CD1c-positive myeloid dendritic cell (primary cell): ENCODE measurements around the gene CHAF1A.

ENCODE experiments used
- DNase-seq: peaks from one replicate; pipeline ENCODE4 v3.0.0-alpha.2; 2016; ENCODE audit errors: extremely low spot score

The CHAF1A gene, protein sequence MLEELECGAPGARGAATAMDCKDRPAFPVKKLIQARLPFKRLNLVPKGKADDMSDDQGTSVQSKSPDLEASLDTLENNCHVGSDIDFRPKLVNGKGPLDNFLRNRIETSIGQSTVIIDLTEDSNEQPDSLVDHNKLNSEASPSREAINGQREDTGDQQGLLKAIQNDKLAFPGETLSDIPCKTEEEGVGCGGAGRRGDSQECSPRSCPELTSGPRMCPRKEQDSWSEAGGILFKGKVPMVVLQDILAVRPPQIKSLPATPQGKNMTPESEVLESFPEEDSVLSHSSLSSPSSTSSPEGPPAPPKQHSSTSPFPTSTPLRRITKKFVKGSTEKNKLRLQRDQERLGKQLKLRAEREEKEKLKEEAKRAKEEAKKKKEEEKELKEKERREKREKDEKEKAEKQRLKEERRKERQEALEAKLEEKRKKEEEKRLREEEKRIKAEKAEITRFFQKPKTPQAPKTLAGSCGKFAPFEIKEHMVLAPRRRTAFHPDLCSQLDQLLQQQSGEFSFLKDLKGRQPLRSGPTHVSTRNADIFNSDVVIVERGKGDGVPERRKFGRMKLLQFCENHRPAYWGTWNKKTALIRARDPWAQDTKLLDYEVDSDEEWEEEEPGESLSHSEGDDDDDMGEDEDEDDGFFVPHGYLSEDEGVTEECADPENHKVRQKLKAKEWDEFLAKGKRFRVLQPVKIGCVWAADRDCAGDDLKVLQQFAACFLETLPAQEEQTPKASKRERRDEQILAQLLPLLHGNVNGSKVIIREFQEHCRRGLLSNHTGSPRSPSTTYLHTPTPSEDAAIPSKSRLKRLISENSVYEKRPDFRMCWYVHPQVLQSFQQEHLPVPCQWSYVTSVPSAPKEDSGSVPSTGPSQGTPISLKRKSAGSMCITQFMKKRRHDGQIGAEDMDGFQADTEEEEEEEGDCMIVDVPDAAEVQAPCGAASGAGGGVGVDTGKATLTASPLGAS

DNA sequence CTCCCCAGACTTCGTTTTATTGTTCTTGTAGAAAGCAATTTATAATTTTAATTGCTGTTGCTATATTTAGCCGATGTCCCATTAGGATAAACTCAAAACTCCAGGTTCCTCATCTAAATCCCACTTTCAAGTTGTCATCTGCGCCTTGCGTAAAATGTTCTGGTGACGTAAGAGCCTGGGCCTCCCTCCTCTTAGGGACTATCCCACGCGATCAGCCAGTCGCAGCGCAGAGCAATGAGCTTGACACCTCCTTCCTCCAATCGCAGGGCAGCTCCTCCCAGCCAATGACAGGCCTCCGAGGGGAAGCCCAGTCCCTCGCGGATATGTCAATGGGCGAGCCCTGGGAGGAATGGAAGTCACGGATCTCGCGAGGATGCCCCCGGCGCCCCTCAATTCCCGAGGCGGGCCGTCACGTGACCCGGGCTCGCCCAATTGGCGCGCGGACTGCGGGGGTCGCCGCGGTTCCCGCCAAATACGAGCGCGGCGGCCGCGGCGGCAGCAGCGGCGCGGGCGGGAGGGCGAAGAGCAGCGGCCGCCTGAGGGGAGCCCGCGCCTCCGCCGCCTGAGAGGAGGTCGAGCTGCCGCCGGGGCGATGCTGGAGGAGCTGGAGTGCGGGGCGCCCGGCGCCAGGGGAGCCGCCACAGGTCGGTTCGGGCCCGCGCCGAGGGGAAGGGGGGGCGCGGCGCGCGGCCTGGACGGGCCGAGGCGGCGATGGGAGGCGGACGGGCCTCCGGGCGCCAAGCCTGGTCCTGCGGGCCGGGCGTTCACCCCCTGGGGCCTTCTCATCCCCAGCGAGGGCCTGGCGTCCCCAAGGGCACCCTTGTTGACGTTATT lies at the start of gene CHAF1A:
TSS of gene CHAF1A (plus strand) at position 470 of the 834 bp plus-strand sequence. CDS start at position 593, 123 bp downstream.
- DNase-seq, result peak; percentile 100

DNA sequence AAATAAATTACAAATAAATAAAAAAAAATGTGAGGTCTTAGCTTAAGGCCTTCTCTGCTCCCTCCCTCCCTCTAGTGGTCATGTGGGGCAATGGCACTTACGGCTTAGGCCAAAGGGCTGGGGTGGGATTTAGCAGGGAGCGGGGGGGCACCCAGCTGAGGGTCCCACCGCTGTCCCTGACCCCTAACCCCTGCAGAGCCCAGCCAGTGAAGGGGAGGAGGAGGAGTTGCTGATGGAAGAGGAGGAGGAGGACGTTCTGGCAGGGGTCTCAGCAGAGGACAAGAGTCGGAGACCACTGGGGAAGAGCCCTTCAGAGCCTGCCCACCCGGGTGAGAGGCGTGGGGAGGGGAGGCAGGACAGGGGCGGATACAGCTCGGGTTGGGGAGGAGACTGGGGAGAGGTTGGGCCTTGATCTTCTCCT lies 49.7 kb upstream of the CHAF1A start:
- peak; percentile 67 for DNase-seq

DNA sequence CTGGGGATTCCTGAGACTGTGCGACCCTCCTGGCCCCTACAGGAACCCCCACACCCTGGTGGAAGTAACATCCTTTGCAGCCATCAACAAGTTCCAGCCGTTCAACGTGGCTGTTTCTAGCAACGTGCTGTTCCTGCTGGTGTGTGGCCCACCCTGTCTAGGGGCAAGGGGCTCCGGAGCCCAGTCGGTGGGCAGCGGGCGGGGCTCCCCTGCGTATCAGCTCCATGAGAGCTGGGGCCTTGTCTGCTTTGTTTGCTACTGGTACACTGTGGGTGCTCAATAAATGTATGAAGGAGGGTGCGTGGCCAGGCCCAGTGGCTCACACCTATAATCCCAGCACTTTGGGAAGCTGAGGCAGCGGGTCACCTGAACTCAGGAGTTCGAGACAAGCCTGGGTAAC lies 48.2 kb upstream of the CHAF1A start:
- DNase-seq, result no peak

DNA sequence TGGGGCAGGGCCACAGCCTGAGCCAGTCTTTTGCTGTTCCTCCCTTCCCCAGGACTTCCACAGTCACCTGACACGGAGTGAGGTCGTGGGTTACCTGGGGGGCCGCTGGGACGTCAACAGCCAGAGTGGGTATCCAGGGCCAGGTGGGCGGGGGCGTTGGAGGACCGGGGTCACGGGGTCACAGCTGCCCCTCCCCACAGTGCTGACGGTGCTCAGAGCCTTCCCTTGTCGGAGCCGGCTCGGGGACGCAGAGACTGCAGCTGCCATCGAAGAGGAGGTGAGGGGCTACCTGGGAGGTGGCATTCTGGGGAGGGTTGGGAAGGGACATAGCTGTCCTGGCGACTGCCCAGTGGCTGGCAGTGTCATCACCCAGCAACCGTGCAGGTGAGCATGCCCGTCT lies 47.5 kb upstream of the CHAF1A start:
- DNase-seq, result no peak

DNA sequence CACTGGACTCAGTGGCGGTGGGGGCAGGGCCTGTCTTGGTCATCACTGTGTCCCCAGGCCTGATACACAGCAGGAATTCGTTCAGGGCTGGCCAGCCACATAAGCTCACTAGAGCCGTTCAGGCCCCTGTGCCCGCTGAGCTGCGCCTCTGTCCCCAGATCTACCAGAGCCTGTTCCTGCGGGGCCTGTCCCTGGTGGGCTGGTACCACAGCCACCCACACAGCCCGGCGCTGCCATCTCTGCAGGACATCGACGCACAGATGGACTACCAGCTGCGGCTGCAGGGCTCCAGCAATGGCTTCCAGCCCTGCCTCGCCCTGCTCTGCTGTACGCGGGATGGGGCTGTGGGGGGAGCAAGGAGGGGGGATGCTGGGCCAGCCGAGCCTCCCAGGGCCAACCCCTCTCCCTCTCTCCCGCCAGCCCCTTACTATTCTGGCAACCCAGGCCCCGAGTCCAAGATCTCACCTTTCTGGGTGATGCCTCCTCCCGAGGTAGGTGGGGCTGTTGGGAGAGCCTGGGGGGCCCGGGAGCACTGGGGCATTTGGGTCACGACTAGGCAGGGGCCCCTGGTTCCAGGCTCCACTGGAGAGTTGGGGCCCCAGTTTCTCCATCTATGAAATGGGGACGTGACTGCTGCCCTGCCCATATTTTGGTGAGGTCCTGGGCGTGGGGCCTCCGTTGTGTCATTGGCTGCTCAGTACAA lies 45.2 kb upstream of the CHAF1A start:
- no peak for DNase-seq

DNA sequence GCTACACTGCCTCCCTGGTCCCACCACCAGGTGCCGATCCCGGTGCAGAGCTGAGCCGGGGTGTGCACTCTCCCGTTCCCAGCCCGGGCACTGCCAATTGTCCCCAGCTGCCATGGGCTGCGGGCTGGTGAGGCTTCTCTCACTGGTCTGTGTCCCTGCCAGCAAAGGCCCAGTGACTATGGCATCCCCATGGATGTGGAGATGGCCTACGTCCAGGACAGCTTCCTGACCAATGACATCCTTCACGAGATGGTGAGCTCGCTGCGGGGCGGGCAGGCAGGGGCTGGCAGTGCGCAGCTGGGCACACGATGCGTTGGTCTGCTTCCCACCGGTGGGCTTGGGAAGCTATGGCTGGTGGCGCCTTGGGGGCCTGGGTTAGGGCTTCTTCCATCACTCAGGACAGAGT lies 44.5 kb upstream of the CHAF1A start:
- DNase-seq, result no peak

DNA sequence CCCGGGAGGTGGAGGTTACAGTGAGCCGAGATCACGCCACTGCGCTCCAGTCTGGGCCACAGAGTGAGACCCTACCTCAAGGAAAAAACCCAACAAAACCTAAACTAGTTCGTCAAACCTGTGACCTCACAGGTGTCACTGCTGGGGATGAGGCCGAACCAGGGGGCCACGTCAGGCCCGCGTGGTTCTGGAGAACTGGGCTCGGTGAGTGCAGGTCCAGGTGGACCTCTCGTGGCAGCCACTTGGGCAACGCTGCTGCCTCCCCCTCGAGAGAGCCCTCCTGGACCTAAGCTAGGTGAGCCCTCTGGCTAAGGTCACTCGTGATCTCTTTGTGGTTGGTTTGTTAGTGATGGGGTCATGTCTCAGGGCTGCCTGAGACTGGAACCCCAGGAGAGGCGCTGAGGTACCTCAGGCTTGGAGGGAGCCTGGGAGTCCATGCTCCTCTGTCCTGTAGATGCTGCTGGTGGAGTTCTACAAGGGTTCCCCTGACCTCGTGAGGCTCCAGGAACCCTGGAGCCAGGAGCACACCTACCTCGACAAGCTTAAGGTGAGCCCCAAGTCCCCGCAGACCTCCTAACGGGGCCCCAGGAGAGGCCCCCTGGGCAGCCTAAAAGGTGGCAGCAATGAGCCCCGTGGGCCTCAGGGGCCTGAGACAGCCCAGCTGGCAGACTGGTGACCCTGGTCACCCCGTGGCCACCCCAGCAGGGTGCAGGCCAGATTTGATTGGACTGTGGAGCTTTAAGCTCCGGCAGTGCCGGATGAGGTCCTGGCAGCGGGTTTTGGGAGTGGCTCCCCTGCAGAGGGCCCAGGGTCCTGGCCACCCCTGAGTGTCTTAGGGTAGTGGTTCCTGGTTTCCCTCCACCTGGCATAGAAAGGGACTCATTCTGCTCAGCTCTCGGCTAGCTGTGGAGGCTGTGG lies 43.5 kb upstream of the CHAF1A start:
- DNase-seq, result no peak

DNA sequence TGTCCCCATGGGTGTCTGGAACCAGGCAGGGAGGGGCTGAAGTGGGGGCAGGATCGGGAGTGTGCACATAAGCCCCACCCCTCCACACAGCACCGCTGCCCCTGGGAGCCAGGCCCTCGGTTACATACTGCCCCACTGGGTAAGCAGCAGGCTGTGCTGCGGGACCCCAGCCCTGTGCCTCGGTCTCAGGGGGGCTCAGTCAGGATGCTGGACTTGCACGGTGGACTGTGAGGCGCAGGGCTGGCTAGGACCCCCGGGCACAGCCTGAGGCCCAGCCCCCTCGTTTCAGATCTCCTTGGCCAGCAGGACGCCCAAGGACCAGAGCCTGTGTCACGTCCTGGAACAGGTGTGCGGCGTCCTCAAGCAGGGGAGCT lies 42.8 kb upstream of the CHAF1A start:
- no peak for DNase-seq

DNA sequence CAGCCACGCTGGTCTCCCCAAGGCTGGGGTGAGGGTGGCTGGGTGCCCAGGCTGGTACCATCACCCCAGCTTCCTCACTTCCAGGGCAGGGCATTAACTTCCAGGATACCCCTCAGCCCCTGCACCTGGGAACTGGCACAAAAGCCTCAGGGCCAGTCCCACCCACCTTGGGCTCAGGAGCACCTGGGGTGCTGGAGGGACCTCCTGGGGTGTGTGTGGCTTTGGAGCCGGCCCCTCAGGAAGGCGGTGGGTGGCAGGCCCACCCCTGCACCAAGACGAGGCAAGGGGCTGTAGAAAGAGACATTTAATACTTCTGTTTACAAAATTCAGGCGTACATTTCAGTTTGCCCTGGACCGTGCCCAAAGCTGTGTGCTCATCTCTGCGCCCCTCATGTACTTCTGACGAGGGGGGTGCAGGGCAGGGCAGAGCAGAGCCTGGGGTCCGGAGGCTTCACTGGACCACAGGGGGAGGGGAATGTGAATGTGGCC lies 42.3 kb upstream of the CHAF1A start:
- DNase-seq, result no peak

DNA sequence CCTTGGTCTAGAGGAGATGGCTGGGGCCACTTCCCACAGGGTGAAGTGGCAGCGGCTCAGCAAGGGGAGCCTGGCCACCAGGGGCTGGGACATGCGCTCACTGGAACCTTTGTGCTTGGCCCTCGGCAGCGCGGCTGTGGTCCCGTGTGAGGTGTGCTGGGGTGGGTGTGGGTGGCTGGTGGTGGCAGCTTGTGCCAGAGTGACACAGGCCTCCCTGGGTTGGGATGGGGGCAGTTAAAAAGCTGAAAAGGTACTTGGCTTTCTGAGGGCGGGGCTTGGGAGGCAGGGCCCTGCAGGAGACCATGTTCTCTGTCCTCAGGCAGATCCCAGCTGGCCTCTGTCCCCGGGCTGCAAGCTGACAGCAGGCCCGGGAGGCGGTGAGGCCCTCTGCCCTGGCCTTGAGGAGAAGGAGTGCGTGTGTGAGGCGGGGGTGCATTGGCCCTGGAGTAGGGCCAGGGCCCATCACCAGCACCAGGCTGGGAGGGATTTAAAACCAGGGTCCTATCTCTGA lies 41.7 kb upstream of the CHAF1A start:
- DNase-seq, result no peak

DNA sequence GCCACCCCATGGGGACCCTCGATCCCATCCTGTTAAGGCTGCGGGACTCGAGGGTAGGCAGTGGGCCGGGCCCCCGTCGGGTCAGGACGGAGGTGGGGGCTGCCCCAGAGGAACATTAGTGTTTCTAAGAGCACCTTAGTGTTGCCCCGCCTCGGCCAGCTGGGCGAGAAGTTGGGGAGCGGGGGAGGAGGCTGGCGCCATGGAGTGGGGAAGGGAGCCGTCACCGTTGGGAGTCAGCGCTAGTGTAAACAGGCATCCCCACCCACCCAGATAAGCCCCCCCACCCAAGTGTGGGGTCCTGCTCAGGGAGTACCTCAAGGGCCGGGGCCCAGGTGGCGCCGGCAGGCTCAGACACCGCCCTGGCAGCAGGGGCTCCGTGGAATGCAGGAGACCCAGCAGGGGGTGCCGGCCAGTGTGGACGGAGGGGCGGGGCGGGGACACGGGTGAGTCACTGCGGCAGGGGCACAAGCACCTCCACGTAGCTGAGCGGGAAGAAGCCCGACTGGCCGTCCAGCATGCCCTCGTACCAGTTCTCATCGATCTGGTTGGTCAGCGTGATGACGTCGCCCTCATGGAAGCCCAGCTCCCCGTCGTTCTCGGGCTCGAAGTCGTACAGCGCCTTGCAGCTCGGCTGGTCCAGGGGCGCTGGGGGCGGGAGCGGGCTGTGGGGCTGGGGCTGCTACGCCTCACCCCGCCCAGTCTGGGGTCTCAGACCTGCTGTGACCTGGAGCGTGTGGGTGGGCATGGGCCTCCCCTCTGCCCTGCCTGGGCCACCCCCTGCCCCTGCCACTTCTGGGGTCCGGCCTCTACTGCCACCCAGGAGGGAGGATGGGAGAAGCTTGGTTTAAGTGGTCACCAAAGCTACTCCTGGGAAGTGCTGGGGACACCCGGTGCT lies 41.0 kb upstream of the CHAF1A start:
- DNase-seq, result no peak

DNA sequence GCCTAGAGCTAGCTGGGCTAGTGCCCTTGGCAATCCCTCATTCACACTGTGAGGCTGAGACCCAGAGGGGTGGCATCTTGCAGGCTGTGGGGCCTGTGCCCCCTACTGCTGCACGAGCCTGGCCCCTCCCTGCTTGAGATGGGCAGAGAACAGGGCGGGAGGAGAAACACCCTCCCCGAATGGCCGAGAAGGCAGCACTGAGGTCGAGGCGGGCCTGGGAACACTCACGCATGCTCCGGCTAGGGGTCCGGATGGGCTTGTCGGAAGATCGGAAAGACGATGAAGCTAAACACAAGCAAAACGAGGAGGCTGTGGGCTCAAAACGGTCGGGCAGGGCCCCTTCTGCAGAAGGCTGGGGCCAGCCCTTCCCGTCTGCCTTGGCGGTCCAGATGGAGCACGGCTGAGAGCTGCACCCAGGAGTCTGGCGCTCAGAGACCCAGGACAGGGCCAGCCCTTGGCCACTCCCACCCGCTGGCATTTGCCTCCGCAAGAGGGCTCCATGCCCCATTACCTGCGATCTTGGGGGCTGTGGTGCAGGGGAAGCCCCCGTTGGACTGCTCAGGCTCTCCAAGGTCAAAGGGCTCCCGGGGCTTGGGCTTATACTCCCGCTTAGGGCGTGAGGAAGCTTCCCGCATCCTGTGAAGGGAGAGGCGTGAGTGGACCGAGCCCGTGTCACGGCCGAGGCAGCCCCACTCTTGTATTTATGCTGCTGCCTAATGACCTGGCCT lies 40.2 kb upstream of the CHAF1A start:
- DNase-seq, result no peak

DNA sequence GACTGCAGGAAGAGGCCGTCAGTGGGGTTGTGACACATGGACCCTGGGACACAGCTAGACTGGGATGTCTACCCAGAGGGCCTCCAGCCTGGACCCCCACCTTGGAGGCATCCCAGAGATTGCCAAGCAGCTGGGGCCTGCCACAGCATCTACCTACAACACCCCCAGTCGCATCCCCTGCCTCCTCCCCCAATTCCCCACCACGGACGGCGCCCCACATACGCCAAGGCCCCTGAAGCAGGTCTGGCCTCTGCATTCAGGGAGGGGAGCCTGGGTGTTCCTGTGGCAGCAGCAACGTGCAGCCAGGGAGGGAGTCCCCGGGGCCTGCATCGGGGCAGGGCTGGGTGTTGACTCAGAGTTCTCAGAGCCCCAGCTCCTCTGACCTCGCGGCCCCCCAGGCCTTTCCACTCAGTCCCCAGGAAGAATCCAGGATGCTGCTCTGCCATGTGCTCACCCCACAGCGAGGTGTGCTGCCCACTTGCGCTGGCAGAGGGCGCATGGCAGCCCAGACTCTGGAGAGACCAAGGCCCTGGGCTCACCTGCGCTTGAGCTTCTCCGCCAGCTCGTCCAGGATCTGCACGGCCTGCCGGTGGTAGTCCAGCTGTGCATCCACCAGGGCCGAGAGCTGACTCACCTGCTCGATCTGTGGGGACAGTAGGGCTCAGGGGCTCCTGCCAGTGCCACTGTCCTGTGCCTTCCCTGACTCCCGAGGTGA lies 39.5 kb upstream of the CHAF1A start:
- DNase-seq, result no peak

DNA sequence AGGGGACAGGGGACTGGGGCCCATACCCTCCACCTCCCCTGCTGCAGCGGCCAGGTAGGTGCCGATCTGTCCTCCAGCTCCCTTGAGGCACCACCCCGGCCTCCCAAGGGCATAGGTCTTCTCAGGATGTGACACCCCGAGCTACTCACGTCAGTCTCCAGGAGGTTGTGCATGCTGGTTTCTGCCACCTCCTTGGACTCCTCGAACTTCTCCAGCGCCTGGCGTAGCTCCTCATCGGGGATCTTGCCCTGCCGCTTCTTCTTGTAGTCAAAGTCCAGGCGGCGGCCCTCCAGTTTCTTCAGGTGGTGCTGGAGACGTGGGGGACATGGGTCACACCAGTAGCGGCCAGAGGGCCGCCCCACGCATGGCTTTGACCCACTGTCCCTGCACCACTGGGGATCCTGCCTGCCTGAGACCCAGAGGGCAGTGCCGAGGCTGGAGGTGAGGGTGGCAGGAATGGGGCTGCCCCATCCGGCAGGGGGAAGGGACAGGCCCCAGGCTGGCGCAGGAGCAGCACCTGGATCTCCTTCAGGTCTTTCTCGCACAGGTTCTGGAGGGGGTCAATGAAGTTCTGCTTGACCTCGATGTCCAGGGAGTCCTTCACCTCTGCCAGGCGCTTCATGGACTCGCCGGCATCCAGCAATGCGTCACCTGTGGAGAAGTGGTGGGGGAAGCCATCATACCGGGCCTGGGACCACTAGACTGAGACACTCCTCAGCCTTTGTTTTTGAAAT lies 38.7 kb upstream of the CHAF1A start:
- no peak for DNase-seq

DNA sequence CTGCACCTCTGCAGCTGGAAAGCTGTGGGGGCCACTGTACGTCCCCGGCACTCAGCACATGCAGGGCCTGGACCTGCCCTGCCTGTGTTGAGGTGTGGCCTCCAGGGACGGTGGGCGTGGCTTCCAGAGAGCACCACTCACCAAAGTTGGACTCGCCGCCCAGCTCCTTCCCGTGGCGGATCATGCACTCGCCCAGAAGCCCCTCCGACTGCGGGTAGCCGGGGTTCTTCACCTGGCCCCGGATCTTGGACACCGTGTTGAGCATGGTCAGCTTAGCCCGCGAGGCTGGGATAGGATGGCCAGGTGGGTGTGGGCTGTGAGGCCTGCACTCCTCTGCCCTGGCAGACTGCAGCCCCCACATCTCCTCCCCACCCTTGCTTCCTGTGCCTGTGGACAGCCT lies 37.1 kb upstream of the CHAF1A start:
- no peak for DNase-seq

DNA sequence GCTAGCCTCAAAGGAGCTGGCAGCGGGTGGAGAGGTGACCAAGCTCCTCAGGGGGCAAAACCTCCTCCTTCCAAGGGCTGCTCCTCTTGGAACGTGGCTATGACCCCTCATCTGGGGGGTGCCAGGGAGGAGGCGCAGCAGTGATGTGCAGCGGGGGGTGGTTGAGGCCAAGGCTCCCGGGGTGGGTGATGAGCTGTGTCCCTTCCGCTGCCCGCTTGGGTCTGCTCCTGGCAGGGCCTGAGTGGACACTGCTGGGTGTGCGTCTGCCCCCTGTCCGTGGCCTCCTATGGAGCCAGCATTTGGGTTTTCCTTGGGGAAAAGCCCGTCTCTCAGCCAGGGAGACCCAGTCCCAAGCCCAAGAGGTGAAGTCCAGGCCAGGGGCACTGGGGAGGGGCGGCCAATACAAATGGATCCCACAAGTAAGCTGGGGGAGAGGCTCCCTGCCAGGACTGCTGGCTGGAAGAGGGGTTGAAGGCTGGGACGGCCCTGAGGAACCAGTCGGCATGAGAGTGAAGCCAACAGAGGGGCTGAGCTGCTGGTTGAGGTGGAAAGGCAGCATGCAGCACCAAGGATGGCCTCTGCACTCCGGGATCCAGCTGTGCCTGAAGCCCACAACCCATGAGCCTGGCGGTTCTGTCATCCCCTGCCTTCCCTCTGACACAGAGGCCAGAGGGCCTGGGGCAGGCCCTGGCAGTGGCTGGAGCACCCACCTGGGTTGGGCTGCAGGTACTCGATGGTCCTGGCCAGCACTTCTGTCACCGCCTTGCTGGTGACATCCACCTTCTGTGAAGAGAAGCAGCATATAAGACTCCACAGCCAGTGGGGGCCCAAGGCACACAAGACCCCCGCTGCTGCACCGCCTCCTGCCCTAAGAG lies 36.4 kb upstream of the CHAF1A start:
- no peak for DNase-seq
